Smooth muscle cell (in vitro differentiated cells): ENCODE data around the gene PRKAG2. TPM values are rescaled to one million over a fixed set of nuclear protein-coding genes. Genes with fewer than 3 reads are reported as not detected.

ENCODE experiments used
- DNase-seq: peaks from one replicate; lab custom pipeline; 2025; ENCODE audit not compliant: unreplicated experiment; lab: John Stamatoyannopoulos, UW
- H2AFZ ChIP-seq: fragments of 200-600 bp; sonication (generic); 2 replicates; pipeline ENCODE4 v1.6.0; 2016; ENCODE audit warnings: antibody characterized with exemption, low read depth, mild to moderate bottlenecking
- H3F3A ChIP-seq: fragments of 200-600 bp; sonication (generic); 2 replicates; pipeline ENCODE4 v1.6.0; 2017; ENCODE audit warnings: antibody characterized with exemption, low read depth
- H3K27ac ChIP-seq: fragments of 200-600 bp; sonication (generic); 2 replicates; pipeline ENCODE4 v1.5.1; 2016; ENCODE audit warnings: low read depth, mild to moderate bottlenecking
- H3K27me3 ChIP-seq: fragments of 200-600 bp; sonication (generic); 2 replicates; pipeline ENCODE4 v1.6.1; 2016; ENCODE audit warnings: low read depth, mild to moderate bottlenecking
- H3K36me3 ChIP-seq: fragments of 200-600 bp; sonication (generic); 2 replicates; pipeline ENCODE4 v1.5.1; 2016; ENCODE audit warnings: low read depth
- H3K4me1 ChIP-seq: fragments of 200-600 bp; sonication (generic); 2 replicates; pipeline ENCODE4 v1.5.1; 2016; ENCODE audit warnings: low read depth
- H3K4me2 ChIP-seq: fragments of 200-600 bp; sonication (generic); 2 replicates; pipeline ENCODE4 v1.6.0; 2016; ENCODE audit warnings: mild to moderate bottlenecking
- H3K4me3 ChIP-seq: fragments of 200-600 bp; sonication (generic); 2 replicates; pipeline ENCODE4 v1.5.1; 2016; ENCODE audit warnings: mild to moderate bottlenecking
- H3K79me2 ChIP-seq: fragments of 200-600 bp; sonication (generic); 2 replicates; pipeline ENCODE4 v1.6.0; 2016; ENCODE audit warnings: low read depth, mild to moderate bottlenecking
- H3K9ac ChIP-seq: fragments of 200-600 bp; sonication (generic); 2 replicates; pipeline ENCODE4 v1.6.0; 2016; ENCODE audit warnings: low read depth
- H3K9me3 ChIP-seq: fragments of 200-600 bp; sonication (generic); replicated peaks from 2 replicates; pipeline ENCODE4 v1.5.1; 2016; ENCODE audit warnings: low read depth
- H4K20me1 ChIP-seq: fragments of 200-600 bp; sonication (generic); 2 replicates; pipeline ENCODE4 v1.6.0; 2016; ENCODE audit warnings: low read depth
- WGBS: methylation state at CpG from one replicate; pipeline ENCODE4 v1.1.7; 2016; ENCODE audit warnings: low lambda C conversion rate; 5-methylcytosine and 5-hydroxymethylcytosine counted together
- polyA plus RNA-seq: library from polyadenylated mRNA; unstranded; fragments of >200 nt; fragmentation: Nextera tagmentation; extraction: Ambion mirVana; gene quantifications from 2 replicates; pipeline ENCODE4 v1.2.1, GENCODE V29; 2016
- total RNA-seq: library from RNA; depleted of rRNA; stranded (reverse); fragments of >200 nt; gene quantifications from 2 replicates; pipeline ENCODE4 v1.2.3, GENCODE V29; 2014
- TF ChIP-seq, protein P1 (sequence below): fragments of 200-600 bp; sonication (generic); IDR thresholded peaks from 2 replicates; pipeline ENCODE4 v1.5.1; 2017; ENCODE audit warnings: borderline replicate concordance, mild to moderate bottlenecking, antibody characterized with exemption; ENCODE audit not compliant: insufficient read depth, poor library complexity, severe bottlenecking

The PRKAG2 gene
- total and polyA plus RNA-seq, 2 experiments from 2014 or later = 3.5 to 3.9 TPM

- Histone ChIP-seq H4K20me1 (no peaks in the 10 kb centered on the region), H2AFZ (no peak overlapping the region), H3K9me3 (no peaks in the 10 kb centered on the region), H3K4me1 (no peaks in the 10 kb centered on the region), H3K36me3 (no peaks in the 10 kb centered on the region), H3K27me3 (no peaks in the 10 kb centered on the region), H3K9ac (no peak overlapping the region), H3K79me2 (no peaks in the 10 kb centered on the region), H3F3A (no peaks in the 10 kb centered on the region), H3K4me3 (no peak overlapping the region), H3K27ac (no peak overlapping the region), H3K4me2 (no peak overlapping the region)
- no peak for DNase-seq
- TF ChIP-seq, protein P1, sequence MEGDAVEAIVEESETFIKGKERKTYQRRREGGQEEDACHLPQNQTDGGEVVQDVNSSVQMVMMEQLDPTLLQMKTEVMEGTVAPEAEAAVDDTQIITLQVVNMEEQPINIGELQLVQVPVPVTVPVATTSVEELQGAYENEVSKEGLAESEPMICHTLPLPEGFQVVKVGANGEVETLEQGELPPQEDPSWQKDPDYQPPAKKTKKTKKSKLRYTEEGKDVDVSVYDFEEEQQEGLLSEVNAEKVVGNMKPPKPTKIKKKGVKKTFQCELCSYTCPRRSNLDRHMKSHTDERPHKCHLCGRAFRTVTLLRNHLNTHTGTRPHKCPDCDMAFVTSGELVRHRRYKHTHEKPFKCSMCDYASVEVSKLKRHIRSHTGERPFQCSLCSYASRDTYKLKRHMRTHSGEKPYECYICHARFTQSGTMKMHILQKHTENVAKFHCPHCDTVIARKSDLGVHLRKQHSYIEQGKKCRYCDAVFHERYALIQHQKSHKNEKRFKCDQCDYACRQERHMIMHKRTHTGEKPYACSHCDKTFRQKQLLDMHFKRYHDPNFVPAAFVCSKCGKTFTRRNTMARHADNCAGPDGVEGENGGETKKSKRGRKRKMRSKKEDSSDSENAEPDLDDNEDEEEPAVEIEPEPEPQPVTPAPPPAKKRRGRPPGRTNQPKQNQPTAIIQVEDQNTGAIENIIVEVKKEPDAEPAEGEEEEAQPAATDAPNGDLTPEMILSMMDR = no peak
- 95% methylated on average over 3 of the region's 3 CpGs for WGBS
Measured at GRCh38 chr7:151655555-151655954, 221.4 kb downstream of the PRKAG2 start.

DNA sequence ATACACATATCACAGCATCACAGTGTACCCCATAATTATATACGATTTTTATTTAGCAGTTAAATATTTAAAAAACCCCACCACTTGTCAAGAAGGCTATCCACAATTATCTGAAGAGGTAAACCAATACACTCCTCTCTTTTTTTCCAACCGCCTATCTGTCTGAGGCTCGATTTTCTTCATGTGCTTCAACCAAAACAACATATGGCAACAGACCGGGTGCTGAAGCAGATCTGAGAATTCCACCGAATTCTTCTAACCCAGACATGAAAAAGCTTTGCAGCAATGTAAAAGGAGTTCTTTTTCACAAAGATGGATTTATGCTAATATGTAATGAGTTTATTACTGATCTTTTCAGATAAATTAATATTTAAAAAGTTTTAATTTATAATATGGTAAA is 224.8 kb downstream of the PRKAG2 start:
- no peak for DNase-seq
- Histone ChIP-seq H3K79me2 (no peaks in the 10 kb centered on the region), H3K4me3 (no peak overlapping the region), H3K27ac (no peak overlapping the region), H3K4me1 (no peaks in the 10 kb centered on the region), H3K36me3 (no peaks in the 10 kb centered on the region), H3K27me3 (no peaks in the 10 kb centered on the region), H3K9ac (no peak overlapping the region), H3F3A (no peaks in the 10 kb centered on the region), H3K4me2 (no peak overlapping the region), H3K9me3 (no peaks in the 10 kb centered on the region), H4K20me1 (no peaks in the 10 kb centered on the region), H2AFZ (no peak overlapping the region)
- 90% methylated on average over 5 of the region's 5 CpGs for WGBS
- TF ChIP-seq, protein P1 = no peak

DNA sequence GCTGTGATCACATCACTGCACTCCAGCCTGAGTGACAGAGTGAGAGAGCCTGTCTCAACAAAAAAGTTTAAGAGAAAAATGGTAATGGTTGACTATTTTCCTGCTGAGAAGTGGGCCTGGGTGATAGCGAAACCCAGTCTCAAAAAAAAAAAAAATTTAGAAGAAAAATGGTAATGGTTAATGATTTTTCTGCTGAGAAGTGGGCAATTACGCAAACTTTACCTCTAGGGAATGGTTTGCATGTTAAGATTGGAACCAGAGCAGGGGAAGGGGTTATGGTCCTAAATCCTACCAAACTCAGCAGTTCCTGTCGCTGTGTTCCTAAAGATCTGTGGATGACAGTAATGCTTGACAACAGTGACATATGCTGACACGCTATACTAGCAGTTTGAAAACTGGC is 226.8 kb downstream of the PRKAG2 start:
- Histone ChIP-seq H3K4me3 (no peak overlapping the region), H3F3A (no peaks in the 10 kb centered on the region), H3K4me2 (no peak overlapping the region), H3K27ac (peak overlapping the region; percentile 40), H3K4me1 (no peaks in the 10 kb centered on the region), H3K27me3 (no peaks in the 10 kb centered on the region), H3K9me3 (no peaks in the 10 kb centered on the region), H3K79me2 (no peaks in the 10 kb centered on the region), H3K36me3 (no peaks in the 10 kb centered on the region), H3K9ac (no peak overlapping the region), H4K20me1 (no peaks in the 10 kb centered on the region), H2AFZ (no peak overlapping the region)
- DNase-seq = no peak
- TF ChIP-seq, protein P1 = no peak
- WGBS = 90% methylated on average over 4 of the region's 4 CpGs

- Histone ChIP-seq H3K27me3 (no peaks in the 10 kb centered on the region), H3K36me3 (no peaks in the 10 kb centered on the region), H2AFZ (no peak overlapping the region), H3K79me2 (no peaks in the 10 kb centered on the region), H3K27ac (no peak overlapping the region), H3K4me2 (no peak overlapping the region), H3K4me3 (no peak overlapping the region), H3K9me3 (no peaks in the 10 kb centered on the region), H3F3A (no peaks in the 10 kb centered on the region), H4K20me1 (no peaks in the 10 kb centered on the region), H3K9ac (no peak overlapping the region), H3K4me1 (no peaks in the 10 kb centered on the region)
- TF ChIP-seq, protein P1 = no peak
- WGBS = 78% methylated on average over 6 of the region's 6 CpGs
- no peak for DNase-seq
Measured at GRCh38 chr7:151648429-151648828, 228.5 kb downstream of the PRKAG2 start.
